Stimulated activated CD4-positive, alpha-beta T cell treated with anti-CD3 and anti-CD28 coated beads, Interleukin-1b, Interleukin-23, amount 100 ng/mL, for 48 hours (primary cell): ENCODE results near the gene ZNF280B.
"Not testable (repeated sequence)": the region's sequence is repeated elsewhere in the genome, so short reads cannot be mapped to it uniquely, and the experiment has no call there.

Experiments
- DNase-seq: peaks from one replicate; pipeline ENCODE4 v3.0.0-alpha.2; 2020

ZNF280B gene

DNA sequence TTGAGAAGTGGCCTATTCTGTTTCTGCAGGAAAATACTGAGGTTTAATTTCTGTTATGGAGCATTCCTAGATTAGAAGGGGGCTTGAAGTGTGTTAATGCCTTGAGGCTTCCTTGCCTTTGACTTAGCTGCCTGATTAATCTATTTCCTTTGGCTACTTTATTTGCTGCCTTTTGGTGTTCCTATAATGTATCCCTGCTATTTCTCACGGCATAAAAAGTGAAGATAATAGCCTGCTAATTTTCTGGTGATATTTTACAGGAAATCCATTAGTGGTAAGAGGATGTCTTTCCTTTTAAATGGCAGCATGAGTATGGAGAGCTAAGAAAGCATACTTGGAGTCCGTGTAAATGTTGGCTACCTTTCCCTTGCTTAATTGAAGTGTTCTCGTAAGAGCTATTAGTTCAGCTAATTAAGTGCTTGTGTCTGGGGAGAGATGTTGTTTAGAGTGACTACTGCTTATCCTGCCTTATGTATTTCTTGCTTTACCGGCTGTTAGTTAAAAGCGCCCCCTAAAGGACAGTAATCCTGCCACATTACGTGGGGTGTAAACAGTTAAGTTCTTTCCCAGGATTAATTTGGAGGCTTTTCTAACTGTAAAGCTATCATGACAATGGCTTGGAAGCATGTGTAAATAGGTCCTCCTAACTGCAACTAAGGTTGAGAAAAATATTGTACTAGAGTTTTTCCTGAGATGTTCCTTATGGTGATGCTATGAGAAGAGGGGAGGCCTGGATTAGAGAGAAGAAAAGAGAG, 45.6 kb downstream of the ZNF280B start:
- DNase-seq: no peak

DNA sequence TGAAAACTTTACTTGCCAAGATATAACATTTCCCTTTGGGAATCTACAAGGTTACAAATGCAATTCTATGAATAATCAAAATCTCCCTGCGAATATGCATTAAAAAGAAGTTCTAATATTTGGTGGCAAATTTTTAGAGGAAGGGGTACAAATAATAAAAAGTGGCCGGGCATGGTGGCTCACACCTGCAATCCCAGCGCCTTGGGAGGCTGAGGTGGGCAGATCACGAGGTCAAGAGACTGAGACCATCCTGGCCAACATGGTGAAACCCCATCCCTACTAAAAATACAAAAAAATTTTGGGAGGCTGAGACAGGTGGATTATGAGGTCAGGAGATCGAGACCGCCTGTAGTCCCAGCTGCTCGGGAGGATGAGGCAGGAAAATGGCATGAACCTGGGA, 47.0 kb downstream of the ZNF280B start:
- DNase-seq: no peak

DNA sequence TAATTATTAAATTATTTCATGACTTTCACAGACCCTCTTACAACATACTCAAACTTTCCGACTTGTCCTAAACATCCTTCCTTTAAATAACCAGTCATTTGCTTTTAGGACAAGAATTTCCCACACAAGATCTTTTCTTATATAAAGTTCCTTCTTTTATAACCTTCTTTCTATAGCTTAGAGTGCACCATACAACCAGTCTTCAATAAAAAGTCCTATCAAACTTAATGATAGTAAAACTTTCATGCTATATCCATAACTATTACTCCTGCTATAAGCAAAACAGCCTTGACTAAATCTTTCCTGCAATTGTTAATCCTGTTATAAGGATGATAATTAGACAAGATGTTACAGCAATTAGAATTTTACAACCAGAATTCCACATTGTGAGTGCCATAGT, 47.4 kb downstream of the ZNF280B start:
- no peak for DNase-seq

DNA sequence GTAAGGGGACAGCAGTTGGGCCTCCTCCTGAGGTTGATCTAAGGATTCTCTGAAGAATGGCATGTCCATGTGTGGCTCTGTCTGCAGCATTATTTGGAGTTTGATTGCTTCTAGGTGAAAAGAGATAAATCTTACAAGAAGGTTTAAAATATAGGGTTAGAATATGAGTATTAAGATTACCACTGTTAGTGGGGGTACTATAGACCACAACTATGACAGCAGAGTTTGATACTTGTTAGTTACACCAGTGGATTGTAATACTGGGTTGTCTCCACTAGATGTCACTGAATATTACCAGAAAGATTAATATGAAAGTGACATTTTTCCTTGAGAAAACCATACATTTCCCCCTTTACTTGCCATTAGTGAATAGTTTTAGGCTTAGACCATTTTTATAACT, 47.9 kb downstream of the ZNF280B start:
- DNase-seq: no peak

DNA sequence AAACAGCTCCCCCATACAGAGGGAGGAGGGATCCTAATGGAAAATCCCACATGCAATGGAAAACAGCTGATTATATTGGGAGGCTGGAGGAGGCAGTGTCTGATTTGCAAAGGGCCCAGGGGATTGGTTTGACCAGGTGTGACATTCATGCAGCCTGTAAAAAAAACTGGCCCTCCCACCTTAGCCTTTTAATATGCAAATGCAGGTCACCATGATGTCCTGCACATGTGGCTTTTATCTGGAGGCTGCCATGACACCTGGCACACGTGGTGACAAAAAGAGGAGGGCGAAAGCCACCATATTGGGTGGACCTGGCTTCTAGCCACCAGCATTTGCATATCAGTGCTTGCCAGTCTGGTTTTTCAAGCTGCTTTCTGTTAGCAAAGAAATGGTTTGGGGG, 48.5 kb downstream of the ZNF280B start:
- DNase-seq: no peak

DNA sequence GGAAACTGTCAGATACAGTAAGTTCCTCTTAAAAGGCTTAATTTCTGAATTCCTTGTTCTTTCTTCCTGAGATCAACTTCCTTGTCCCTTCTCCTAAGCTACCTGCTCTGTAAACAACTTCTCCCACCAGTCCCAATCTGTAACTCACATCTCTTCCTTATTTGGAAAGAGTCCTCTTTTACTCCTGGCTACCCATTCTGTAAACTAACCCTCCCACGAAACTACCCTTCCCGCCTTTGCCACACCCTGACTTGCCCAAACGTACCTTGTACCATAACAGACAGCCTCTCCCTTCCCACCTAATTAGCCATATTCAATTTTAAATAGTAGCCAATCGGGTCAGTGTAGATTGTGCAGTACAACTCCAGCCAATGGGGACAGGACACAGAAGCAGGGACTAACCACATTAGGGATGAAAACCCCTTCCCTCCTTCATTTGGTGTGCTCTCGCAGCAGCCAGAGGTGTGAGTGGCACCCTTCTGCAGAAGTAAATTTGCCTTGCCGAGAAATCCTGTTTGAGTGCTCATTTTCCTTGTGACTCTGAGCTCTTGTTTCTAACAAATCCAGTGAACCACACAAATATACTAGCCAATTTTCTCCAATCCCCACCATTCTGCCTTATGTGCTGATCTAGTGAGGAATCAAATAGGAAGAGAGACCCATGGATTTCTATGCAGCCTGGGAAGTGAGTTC, 49.5 kb downstream of the ZNF280B start:
- no peak for DNase-seq

DNA sequence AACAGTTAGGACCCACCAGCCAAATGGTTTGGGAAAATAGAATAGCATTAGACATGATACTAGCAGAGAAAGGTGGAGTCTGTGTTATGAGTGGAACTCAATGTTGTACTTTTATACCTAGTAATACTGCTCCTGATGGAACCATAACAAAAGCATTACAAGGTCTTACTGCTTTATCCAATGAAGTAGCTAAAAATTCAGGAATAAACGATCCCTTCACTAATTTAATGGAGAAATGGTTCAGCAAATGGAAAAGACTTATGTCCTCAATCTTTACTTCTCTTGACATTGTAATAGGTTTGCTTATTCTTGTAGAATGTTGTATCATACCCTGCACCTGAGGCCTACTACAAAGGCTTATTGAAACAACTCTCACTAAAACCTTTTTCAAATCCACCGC, 50.2 kb downstream of the ZNF280B start:
- DNase-seq: no peak

DNA sequence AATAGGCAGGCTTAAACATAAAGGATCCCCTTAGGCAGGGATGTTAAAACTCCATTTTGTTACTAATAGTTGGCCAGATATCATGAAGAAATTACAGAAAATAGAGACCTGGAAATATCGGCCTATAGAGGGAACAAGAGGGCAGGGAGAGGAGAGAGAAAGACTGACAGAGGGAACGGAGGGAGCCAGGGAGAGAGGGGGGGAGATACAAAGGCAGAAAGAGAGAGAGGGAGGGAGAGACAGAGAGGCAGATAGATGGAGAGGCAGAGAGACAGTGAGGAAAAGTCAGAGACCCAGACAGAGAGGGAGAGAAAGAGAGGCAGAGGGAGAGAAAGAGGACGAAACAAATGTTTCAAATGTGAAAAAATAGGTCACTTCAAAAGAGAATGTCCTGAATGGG, 53.5 kb downstream of the ZNF280B start:
- no peak for DNase-seq

DNA sequence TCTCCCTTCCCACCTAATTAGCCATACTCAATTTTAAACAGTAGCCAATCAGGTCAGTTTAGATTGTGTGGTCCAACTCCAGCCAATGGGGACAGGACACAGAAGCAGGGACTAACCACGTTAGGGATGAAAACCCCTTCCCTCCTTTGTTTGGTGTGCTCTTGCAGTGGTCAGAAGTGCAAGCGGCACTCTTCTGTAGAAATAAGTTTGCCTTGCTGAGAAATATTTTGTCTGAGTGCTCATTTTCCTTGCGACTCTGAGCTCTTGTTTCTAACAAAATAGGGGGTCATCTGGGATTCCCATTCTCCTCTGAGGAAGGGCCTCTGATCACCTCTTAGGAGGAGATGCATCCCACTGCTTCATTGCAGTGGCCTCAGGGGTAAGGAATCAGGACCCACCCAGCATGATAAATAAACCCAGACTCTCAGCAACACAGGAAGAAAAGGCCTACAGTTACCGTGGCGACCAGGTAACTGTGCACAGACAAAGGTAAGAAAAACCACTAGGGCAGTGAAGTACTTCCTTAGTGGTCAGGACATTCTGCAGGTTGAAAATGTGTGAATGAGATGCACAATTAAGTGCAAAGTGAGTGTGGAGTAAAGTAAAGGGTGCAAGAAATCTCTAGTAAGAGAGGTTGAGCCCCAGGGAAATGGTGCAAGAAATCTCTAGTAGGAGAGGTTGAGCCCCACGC, 55.4 kb downstream of the ZNF280B start:
- DNase-seq: no peak

DNA sequence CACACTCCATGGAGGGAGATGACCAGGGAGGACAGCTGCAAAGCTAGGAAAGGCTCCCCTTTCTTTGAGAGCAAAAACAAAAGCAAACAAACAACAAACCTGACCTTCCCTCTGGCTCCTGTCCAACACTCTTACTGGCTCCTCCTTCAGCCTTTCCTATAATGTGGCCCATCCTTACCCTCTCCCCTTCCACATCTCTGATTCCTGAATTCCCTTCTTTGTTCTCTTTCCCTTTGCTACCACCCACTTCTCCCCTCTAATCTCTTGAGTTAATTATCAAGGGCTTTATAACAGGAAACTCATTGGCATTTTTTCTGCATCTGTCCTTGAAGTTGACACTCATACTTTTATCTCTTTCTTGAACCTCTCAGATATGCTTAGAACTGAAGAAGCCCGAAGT, 56.3 kb downstream of the ZNF280B start:
- DNase-seq: no peak

DNA sequence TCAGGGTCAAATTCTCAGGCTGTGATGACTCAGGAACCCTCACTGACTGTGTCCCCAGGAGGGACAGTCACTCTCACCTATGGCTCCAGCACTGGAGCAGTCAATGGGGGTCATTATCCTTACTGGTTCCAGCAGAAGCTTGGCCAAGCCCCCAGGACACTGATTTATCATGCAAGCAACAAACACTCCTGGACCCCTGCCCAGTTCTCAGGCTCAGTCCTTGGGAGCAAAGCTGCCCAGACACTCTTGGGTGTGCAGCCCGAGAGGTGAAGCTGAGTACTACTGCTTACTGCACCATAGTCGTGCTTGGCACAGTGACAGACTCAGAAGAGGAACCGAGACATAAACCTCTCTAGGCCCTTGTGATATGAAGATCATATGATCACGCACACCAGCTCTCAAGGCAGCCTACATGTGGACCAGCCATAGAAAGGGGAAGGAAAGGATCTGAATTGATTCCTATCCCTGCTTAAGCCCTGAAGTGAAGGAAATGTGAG, 58.2 kb downstream of the ZNF280B start:
- no peak for DNase-seq

DNA sequence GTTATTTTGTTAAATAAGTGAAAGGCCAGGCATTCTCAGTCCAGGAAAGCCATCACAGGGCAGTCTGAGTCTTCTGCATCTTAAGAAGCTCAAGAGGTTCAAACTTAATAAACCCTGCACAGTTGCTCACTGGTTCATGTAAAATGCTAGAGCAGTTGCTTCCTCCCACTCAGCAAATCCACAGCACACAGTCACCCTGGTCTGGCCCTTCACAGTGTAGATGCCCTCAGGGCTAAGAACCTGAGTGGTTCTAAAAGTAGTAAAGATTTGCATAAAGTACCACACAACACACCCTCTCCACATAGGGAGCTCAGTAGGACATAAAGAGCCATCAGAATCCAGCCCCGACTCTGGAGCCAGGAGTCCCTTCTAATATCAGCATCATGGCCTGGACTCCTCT, 58.7 kb downstream of the ZNF280B start:
- DNase-seq: no peak

DNA sequence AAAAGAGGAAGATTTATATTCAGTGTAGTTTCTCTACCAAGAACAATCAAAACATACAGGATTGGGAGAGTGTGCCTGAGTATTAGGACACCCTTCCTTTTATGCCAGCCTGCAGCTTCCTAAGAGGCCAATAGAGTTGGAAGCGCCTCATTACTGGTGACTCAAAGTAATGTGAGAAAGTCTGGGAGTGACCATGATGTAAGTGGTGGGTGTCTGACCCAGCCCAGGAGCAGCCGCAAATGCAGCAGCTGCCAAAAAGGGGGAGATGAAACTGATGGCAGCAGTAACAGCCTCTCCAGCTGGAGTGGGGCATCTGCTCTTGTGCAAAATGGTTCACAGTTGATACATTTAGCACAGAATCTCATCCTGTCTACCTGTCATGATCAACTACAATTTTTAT, 62.0 kb downstream of the ZNF280B start:
- DNase-seq: no peak

DNA sequence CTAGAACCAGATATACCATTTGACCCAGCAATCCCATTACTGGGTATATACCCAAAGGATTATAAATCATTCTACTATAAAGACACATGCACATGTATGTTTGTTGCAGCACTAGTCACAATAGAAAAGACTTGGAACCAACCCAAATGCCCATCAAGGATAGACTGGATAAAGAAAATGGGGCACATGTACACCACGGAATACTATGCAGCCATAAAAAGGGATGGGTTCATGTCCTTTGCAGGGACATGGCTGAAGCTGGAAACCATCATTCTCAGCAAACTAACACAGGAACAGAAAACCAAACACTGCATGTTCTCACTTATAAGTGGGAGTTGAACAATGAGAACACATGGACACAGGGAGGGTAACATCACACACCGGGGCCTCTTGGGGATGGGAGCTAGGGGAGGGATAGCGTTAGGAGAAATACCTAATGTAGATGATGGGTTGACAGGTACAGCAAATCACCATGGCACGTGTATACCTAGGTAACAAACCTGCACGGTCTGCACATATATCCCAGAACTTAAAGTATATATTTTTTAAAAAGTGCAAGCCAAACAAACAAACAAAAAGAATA, 64.4 kb downstream of the ZNF280B start:
- DNase-seq: not testable (repeated sequence)

DNA sequence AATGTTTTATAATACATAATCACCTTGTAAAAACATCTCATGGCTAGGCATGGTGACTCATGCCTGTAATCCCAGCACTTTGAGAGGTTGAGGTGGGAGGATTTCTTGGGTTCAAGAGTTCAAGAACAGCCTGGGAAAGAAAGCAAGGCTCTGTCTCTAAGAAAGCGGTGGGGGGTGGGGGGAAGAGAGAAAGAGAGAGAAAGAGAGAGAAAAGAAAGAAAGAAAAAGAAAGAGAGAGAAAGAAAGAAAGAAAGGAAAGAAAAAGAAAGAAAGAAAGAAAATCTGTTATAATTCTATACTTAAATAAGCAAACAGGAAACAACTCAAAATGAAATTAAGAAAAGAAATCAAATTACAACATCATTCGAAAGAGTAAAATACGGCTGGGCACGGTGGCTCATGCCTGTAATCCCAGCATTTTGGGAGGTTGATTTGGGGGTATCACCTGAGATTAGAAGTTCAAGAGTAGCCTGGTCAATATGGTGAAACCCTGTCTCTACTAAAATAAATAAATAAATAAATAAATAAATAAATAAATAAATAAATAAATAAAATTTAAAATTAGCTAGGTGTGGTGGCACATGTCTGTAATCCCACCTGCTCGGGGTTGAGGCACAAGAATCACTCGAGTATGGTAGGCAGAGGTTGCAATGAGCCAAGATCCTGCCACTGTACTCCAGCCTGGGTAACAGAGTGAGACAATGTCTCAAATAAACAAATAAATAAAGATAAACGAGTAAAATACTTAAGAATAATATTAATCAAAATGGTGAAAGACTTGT, 65.4 kb downstream of the ZNF280B start:
- no peak for DNase-seq

DNA sequence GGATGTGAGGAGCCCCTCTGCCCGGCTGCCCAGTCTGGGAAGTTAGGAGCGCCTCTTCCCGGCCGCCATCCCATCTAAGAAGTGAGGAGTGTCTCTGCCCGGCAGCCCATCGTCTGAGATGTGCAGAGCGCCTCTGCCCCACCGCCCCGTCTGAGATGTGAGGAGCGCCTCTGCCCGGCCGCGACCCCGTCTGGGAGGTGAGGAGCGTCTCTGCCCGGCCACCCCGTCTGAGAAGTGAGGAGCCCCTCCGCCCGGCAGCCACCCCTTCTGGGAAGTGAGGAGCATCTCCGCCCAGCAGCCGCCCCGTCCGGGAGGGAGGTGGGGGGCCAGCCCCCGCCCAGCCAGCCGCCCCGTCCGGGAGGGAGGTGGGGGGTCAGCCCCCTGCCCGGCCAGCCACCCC, 66.9 kb downstream of the ZNF280B start:
- DNase-seq: not testable (repeated sequence)

DNA sequence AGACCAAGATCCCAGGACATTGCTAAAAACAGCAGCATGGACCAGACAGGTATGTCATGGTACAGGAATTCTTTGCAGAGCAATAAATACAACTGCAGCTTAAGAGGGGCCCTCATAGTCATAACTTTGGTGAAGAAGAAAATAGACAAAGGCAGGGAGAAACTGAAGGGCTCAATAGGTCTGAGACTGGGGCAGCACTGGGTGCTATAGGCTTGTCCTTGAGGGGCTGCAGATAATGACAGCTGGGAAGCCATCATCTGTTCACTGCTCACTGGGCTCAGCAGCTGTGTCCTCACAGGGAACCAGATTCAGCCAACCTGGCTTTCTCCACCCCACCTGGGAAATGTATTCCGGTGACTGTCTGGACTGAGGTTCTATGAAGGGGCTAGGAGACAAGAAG, 68.4 kb downstream of the ZNF280B start:
- DNase-seq: no peak
